ENCODE measurements around the gene CPPED1.

The CPPED1 gene, protein sequence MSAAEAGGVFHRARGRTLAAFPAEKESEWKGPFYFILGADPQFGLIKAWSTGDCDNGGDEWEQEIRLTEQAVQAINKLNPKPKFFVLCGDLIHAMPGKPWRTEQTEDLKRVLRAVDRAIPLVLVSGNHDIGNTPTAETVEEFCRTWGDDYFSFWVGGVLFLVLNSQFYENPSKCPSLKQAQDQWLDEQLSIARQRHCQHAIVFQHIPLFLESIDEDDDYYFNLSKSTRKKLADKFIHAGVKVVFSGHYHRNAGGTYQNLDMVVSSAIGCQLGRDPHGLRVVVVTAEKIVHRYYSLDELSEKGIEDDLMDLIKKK

DNA sequence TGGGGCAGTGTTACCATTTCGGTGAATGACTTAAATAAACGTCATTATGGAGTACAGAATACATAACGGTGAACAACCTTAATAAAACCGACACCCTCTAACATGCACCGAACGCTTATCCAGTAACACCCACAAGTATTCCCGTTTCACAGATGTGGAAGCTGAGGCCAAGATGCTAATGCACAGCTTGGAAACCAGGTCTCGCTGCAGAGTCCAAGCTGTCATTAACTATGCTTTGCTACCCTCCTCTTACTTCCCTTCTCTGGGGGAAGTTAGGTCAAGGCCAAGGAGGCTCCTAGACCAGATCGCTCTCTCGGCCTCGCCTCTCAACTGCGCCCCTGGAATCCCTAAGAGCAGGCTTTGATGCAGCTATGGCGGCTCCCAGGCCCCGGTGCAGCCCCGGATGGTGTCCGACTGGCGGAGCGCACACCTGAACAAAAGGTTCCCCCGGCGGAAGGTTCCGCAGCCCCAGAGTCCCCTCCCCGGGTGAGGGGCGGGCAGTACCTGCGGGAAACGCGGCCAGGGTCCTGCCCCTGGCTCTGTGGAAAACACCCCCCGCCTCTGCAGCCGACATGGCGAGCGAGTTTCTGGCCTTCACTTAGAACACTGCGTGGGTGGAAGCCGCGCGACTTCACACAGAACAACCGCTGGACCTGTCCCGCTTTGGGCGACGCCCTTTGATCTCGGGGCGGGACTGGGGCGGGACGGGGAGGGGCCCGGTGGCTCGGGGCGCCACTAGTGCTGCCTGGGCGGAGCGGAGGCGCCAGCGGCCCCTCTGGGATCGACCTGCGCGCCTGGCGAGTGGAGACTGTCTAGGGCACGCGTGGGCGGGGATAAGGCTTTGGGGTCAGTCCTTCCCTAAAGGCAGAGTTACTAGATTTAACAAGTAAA, at the start of gene CPPED1:
CPPED1 (minus strand) TSS at position 685 of the 891 bp plus-strand sequence; CDS start at position 574, 111 bp downstream.
- peak within 1 kb of the TSS; percentile 87 for H3K9ac ChIP-seq (ENCODE audit: low read length)
- no peaks in the 10 kb centered on the region for H3K27me3 ChIP-seq (ENCODE audit: low read depth, low read length)
- peak within 1 kb of the TSS; percentile 87 for H3K27ac ChIP-seq (ENCODE audit: low read length)
- H2AFZ ChIP-seq (ENCODE audit: low read depth, low read length), result peak within 1 kb of the TSS; percentile 62; the same call in 1 of the 2 replicates
- no peaks in the 10 kb centered on the region for H4K20me1 ChIP-seq (ENCODE audit: insufficient read depth, low read length)
- H3K9me3 ChIP-seq (ENCODE audit: insufficient read depth, low read length), result no peaks in the 10 kb centered on the region
- TF ChIP-seq EZH2phosphoT487 (IDR thresholded peaks at IDR 0.05; ENCODE audit: low read depth), result no peak
- 0 out of 2 replicates have a peak, but pooled peaks have one; percentile 3 for TF ChIP-seq CTCF (IDR thresholded peaks at IDR 0.05; ENCODE audit: low read depth, low read length)
- peak within 1 kb of the TSS; percentile 85 for H3K4me2 ChIP-seq (ENCODE audit: low read length)
- peaks cover 30% of the 10 kb centered on the region for H3K79me2 ChIP-seq (ENCODE audit: low read length)
- H3K4me1 ChIP-seq (ENCODE audit: low read length), result peaks cover 24% of the 10 kb centered on the region
- peak within 1 kb of the TSS; percentile 95 for H3K4me3 ChIP-seq (ENCODE audit: low read length)
- no peaks in the 10 kb centered on the region for H3K36me3 ChIP-seq (replicated peaks; ENCODE audit: low read depth, low read length)

DNA sequence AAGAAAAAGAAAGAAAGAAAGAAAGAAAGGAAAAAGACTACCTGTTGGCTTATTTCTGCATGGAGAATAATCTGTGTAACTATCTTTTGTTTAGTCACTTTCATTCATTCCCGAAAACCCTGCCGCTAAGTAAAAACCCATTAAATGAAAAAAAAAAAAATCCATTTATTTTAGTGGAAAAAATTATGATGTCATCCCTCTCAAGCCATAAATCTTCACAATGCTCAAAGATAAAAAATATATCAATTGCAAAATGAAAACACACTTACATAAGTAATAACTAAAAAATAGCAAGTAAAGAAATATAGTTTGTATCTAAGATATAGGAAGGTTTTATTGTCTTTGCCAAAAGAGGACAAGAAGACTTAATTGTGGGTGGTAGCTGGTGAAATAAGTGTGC, 46.5 kb upstream of the CPPED1 start:
- no peaks in the 10 kb centered on the region for H3K79me2 ChIP-seq (ENCODE audit: low read length)
- H3K4me2 ChIP-seq (ENCODE audit: low read length), result no peak overlapping the region
- H4K20me1 ChIP-seq (ENCODE audit: insufficient read depth, low read length), result no peaks in the 10 kb centered on the region
- H3K4me3 ChIP-seq (ENCODE audit: low read length), result no peak overlapping the region
- no peaks in the 10 kb centered on the region for H3K27me3 ChIP-seq (ENCODE audit: low read depth, low read length)
- no peak overlapping the region for H2AFZ ChIP-seq (ENCODE audit: low read depth, low read length)
- no peaks in the 10 kb centered on the region for H3K9me3 ChIP-seq (ENCODE audit: insufficient read depth, low read length)
- H3K27ac ChIP-seq (ENCODE audit: low read length), result no peak overlapping the region
- H3K9ac ChIP-seq (ENCODE audit: low read length), result no peak overlapping the region
- no peaks in the 10 kb centered on the region for H3K36me3 ChIP-seq (replicated peaks; ENCODE audit: low read depth, low read length)
- no peaks in the 10 kb centered on the region for H3K4me1 ChIP-seq (ENCODE audit: low read length)
- no peak for TF ChIP-seq EZH2phosphoT487 (IDR thresholded peaks at IDR 0.05; ENCODE audit: low read depth)
- no peak for TF ChIP-seq CTCF (IDR thresholded peaks at IDR 0.05; ENCODE audit: low read depth, low read length)

GRCh38 chr16:12846592-12846991, 42.9 kb upstream of the CPPED1 start:
- TF ChIP-seq CTCF (IDR thresholded peaks at IDR 0.05; ENCODE audit: low read depth, low read length) (no peak), EZH2phosphoT487 (IDR thresholded peaks at IDR 0.05; ENCODE audit: low read depth) (no peak)
- Histone ChIP-seq H3K4me2 (ENCODE audit: low read length) (no peak overlapping the region), H3K4me1 (ENCODE audit: low read length) (no peaks in the 10 kb centered on the region)

GRCh38 chr16:12845282-12845681, 41.6 kb upstream of the CPPED1 start:
- no peaks in the 10 kb centered on the region for H3K4me1 ChIP-seq (ENCODE audit: low read length)
- H3K4me3 ChIP-seq (ENCODE audit: low read length), result no peak overlapping the region
- no peak overlapping the region for H3K9ac ChIP-seq (ENCODE audit: low read length)
- no peaks in the 10 kb centered on the region for H4K20me1 ChIP-seq (ENCODE audit: insufficient read depth, low read length)
- no peak overlapping the region for H2AFZ ChIP-seq (ENCODE audit: low read depth, low read length)
- H3K36me3 ChIP-seq (replicated peaks; ENCODE audit: low read depth, low read length), result no peaks in the 10 kb centered on the region
- H3K27me3 ChIP-seq (ENCODE audit: low read depth, low read length), result no peaks in the 10 kb centered on the region
- no peak overlapping the region for H3K4me2 ChIP-seq (ENCODE audit: low read length)
- TF ChIP-seq CTCF (IDR thresholded peaks at IDR 0.05; ENCODE audit: low read depth, low read length) (no peak), EZH2phosphoT487 (IDR thresholded peaks at IDR 0.05; ENCODE audit: low read depth) (no peak)
- H3K27ac ChIP-seq (ENCODE audit: low read length), result no peak overlapping the region
- no peaks in the 10 kb centered on the region for H3K79me2 ChIP-seq (ENCODE audit: low read length)
- no peaks in the 10 kb centered on the region for H3K9me3 ChIP-seq (ENCODE audit: insufficient read depth, low read length)

More at GRCh38 chr16:12846592-12846991, 42.9 kb upstream of the CPPED1 start:
- H3K27me3 ChIP-seq (ENCODE audit: low read depth, low read length), result no peaks in the 10 kb centered on the region
- no peaks in the 10 kb centered on the region for H3K9me3 ChIP-seq (ENCODE audit: insufficient read depth, low read length)
- H2AFZ ChIP-seq (ENCODE audit: low read depth, low read length), result no peak overlapping the region
- H3K4me3 ChIP-seq (ENCODE audit: low read length), result no peak overlapping the region
- H3K27ac ChIP-seq (ENCODE audit: low read length), result no peak overlapping the region
- H3K79me2 ChIP-seq (ENCODE audit: low read length), result no peaks in the 10 kb centered on the region
- no peak overlapping the region for H3K9ac ChIP-seq (ENCODE audit: low read length)
- H4K20me1 ChIP-seq (ENCODE audit: insufficient read depth, low read length), result no peaks in the 10 kb centered on the region
- no peaks in the 10 kb centered on the region for H3K36me3 ChIP-seq (replicated peaks; ENCODE audit: low read depth, low read length)

Measured in OCI-LY3 (cell line).